ENCODE measurements around the gene CLCN2.

The CLCN2 gene

GRCh38 chr3:184360070-184360928, 1.1 kb downstream of the CLCN2 start:
- no peak for DNase-seq (ENCODE audit: low spot score)

- DNase-seq (ENCODE audit: low spot score) = no peak
Measured at GRCh38 chr3:184359610-184360009, 1.8 kb downstream of the CLCN2 start.

- no peak for DNase-seq (ENCODE audit: low spot score)
Measured at GRCh38 chr3:184358921-184359350, 2.5 kb downstream of the CLCN2 start.

GRCh38 chr3:184358124-184358767, 3.2 kb downstream of the CLCN2 start:
- no peak for DNase-seq (ENCODE audit: low spot score)

- DNase-seq (ENCODE audit: low spot score) = no peak
Measured at GRCh38 chr3:184357248-184358123, 3.9 kb downstream of the CLCN2 start.

- DNase-seq (ENCODE audit: low spot score) = no peak
Measured at GRCh38 chr3:184355261-184356040, 6.0 kb downstream of the CLCN2 start.

GRCh38 chr3:184354754-184355153, 6.7 kb downstream of the CLCN2 start:
- DNase-seq (ENCODE audit: low spot score) = no peak

- peak; percentile 84 for DNase-seq (ENCODE audit: low spot score)
Measured at GRCh38 chr3:184354121-184354728, 7.2 kb downstream of the CLCN2 start.

- no peak for DNase-seq (ENCODE audit: low spot score)
Measured at GRCh38 chr3:184353546-184353941, 7.9 kb downstream of the CLCN2 start.

- no peak for DNase-seq (ENCODE audit: low spot score)
Measured at GRCh38 chr3:184352897-184353545, 8.4 kb downstream of the CLCN2 start.

GRCh38 chr3:184352149-184352785, 9.1 kb downstream of the CLCN2 start:
- no peak for DNase-seq (ENCODE audit: low spot score)

GRCh38 chr3:184351511-184352148, 9.8 kb downstream of the CLCN2 start:
- no peak for DNase-seq (ENCODE audit: low spot score)

- DNase-seq (ENCODE audit: low spot score) = no peak
Measured at GRCh38 chr3:184350618-184351017, 10.8 kb downstream of the CLCN2 start.

GRCh38 chr3:184349563-184350470, 11.6 kb downstream of the CLCN2 start:
- DNase-seq (ENCODE audit: low spot score) = no peak

- DNase-seq (ENCODE audit: low spot score) = no peak
Measured at GRCh38 chr3:184348057-184348382, 13.4 kb downstream of the CLCN2 start.

GRCh38 chr3:184347321-184348056, 13.9 kb downstream of the CLCN2 start:
- no peak for DNase-seq (ENCODE audit: low spot score)

- no peak for DNase-seq (ENCODE audit: low spot score)
Measured at GRCh38 chr3:184346480-184347190, 14.8 kb downstream of the CLCN2 start.
